Islet precursor cell (in vitro differentiated cells): ENCODE measurements around the gene AK4.
"Not testable (repeated sequence)": the region's sequence is repeated elsewhere in the genome, so short reads cannot be mapped to it uniquely, and the experiment has no call there.

Experiments
- DNase-seq: peaks from one replicate; pipeline ENCODE4 v3.0.0-alpha.2; 2018

The AK4 gene

DNA sequence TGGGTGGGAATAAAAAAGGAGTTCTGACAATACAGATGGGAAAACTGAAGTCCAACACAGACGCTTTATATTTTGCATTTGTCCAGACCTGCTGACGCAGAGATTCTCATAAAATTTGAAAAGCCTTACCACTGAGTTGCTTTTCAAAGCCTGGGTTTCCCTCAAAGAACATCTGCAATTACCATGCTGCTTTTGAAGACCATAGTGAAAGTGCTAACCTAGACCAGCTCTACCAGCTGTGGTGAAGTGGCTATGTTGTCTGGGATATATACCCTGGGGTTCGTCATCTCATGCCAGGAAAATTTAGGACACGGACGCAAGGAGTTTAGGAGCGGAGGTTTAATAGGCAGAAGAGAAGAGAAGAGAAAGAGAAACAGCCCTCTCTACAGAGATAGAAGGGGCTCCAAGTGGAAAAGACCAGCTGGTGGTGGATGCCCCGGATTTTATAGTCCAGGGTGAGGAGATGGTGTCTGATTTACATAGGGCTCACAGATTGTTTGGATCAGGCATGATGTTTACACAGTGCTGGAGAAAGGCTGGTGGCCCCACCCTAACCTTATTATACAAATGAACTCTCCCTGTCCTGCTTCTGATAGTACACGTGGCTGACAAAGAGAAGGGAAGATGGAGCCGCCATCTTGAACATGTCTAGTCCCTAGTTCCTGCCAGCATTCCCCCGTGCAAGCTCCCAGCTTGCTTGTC is 73.8 kb downstream of the AK4 start:
- DNase-seq, result no peak

DNA sequence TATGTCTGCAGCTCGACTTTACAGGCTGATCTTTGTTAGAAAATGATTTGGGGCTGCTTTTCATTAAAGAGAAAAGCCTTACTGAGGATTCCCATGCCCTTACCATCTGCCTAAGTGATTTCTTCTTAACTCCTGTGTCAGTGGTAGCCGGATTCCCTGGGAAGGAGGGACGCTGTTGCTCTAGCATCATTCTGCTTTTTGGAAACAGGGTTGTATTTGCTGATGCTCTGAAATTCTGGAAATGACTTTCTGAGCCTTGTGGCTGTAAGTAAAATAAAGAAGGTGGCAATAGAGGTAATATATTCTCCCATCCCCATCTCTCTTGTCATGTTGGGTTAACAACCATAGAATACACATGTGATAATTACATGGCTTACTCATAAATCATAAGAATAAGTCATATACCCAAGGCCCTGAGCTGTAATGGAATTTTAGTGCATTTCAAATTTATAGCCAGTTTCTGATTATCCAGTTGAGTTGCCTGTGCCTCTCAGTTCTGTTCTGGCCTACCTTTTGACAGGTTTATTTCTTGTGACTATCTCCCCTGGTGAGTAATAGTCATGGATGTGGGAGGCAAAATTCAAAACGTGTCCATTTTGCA is 74.4 kb downstream of the AK4 start:
- no peak for DNase-seq

DNA sequence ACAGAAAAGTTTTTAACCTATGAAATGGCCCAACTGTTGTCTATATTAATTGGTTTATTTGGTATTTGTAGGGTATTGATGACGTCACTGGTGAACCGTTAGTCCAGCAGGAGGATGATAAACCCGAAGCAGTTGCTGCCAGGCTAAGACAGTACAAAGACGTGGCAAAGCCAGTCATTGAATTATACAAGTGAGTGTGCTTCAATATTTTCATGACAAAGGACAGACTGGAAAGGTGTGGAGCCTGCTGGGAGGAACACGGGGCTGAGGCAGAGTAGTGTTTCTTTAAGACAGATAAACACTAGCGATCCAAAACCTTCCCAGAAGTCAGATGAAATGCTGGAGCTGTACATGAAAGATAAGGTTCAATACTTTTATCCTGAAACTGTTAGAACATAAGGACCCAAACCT is 76.7 kb downstream of the AK4 start:
- no peak for DNase-seq

GRCh38 chr1:65225179-65225578 is 77.2 kb downstream of the AK4 start:
- DNase-seq, result no peak

- no peak for DNase-seq
These were observed 81.2 kb downstream of the AK4 start for GRCh38 chr1:65229201-65229600.

DNA sequence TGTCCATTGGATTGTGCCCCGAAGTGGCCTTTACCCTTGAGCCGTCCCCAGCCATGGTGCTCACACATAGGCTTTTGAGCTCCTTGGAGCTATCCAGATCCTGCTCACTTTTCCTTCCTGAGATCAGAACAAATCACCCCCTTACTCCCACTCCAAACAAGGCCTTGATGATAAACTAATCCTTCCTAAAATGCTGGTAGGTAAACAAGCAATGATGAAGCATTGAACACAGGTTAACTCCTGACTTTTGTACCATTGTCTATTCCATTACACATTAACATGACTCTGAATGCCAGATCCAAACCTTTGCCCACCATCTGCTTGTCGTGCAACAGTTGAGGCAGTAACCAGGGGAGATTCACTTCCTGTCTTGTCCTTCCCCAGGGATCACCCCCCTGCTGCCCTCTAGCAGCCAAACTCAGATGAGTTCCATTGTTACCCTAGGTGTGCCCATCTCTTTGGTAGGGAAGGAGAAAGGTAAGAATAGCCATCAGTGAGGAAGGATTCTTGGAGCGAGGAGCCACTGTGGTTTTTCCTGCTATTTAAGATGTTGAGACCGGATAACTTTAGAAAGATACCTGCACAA is 81.8 kb downstream of the AK4 start:
- no peak for DNase-seq

- DNase-seq, result no peak
These were observed 82.9 kb downstream of the AK4 start for GRCh38 chr1:65230731-65231481.

DNA sequence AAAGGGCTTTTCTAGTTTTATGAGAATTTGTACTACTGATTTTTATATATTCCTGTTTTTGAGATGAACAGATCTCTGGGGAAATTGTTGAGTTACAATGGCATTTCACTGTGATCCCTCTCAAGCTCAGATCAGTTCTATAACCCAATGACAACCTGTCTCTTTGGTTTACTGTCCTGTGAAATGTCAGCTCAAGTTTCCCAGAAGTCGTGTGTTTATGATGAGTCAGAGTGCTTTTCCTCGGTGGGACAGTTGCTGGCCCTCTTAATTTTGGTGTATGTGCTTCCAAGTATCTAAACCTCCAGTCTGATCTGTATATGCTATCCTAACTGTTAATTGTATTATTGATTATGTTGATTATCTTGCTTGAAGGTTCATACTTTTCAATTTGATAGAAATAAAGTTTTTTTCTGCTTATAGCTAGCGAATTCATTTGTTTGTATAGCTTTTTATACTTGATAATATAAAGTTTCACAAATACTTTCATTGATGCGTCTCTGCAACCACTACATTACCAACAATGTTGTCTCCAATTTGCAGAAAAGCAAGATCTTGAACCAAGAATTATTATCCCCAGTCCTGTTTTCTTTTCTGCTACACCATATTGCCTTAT is 83.8 kb downstream of the AK4 start:
- no peak for DNase-seq

GRCh38 chr1:65232461-65232990 is 84.5 kb downstream of the AK4 start:
- DNase-seq, result no peak

DNA sequence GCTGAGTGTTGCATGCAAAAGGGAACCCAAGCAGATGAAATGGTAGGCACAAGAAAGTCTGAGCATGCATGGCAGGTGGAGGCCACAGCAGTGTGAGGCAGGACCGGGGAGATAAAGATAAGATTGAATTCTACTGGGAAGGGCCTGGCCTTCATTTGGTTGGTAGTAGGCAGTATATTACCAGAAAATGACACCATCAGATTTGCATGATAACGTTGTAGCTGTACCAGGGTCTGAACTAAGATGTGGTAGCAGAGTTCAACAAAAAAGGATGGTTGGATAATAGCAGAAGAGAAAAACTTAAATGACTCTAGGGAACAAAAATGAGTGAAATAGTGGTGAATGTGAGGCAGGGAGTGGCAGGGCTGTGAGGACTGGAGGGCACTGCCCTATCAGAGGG is 85.8 kb downstream of the AK4 start:
- no peak for DNase-seq

DNA sequence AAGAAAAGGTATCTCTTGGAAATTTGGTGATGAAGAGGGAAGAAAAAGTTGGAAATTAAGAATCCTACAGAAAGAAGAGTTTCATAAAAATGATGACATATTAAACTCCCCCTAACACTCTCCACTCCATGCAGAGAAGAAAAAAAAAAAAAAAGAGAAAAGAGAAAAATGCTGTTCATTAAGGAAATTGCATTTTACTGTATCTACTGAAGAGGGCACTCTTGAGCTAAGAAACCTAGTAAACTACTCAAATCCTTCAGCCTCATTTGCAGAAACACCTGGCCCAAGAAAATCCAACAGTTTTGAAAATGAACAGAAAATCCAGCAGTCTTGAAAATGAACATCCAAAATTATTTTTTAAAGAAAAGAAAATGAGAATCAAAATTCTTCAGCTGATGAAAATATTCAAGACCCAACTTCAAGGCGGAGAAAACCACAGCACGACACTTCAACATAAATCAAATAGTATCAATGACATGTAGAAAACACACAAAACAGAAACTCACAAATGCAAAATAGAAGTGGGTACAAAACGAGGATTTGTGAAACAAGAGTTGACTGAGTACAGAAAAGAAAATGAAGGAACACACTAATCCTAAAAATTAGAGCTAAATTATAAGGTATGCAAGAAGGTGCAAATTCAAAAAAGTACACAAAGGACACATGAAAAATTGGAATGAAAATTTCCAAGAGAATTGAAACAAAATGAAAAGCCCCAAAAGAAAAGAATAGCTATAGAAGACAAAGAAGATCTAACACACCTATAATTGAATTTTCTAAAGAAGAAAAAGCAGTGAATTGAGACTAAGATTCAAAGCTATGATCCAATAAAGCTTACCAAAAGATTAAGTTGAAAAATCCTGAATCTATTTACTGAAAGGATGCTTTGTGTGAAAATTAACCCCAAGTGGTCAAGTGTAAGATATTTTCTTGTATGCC is 88.1 kb downstream of the AK4 start:
- no peak for DNase-seq

- not testable (repeated sequence) for DNase-seq
These were observed 89.1 kb downstream of the AK4 start for GRCh38 chr1:65237088-65237487.

DNA sequence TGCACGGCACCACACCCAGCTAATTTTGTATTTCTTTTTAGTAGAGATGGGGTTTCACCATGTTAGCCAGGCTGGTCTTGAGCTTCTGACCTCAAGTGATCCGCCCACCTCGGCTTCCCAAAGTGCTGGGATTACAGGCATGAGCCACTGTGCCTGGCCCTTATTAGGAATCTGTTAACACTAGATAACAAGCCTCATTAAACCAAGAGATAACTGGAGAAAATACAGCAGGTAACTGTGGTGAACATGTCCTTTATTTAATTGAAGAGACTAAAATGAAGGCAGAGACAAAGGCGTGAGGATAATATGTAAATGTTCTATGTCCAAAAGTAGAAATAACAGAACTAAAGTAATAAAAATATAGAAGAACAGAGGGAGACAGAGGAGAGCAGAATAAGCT is 89.5 kb downstream of the AK4 start:
- no peak for DNase-seq

- no peak for DNase-seq
These were observed 90.0 kb downstream of the AK4 start for GRCh38 chr1:65238010-65238409.

DNA sequence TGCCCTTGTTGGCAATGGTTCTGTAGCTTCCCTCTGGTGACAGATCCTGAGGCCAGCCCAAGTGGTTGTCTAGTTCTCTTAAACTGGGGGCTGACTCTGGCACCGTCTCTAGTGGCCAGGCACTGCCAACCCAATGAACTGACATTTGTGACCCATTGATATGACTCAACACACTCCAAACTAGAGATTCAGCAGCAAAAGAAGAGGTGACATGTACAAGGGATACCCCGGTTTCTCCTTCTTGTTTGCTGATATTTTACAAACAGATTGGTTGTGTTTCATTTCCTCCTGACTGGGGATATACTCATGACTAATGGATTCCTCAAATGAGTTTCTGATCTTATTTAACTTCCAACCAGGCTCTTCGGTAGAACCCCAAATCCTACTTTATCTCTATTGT is 95.5 kb downstream of the AK4 start:
- no peak for DNase-seq

GRCh38 chr1:65245295-65245694 is 97.3 kb downstream of the AK4 start:
- no peak for DNase-seq

DNA sequence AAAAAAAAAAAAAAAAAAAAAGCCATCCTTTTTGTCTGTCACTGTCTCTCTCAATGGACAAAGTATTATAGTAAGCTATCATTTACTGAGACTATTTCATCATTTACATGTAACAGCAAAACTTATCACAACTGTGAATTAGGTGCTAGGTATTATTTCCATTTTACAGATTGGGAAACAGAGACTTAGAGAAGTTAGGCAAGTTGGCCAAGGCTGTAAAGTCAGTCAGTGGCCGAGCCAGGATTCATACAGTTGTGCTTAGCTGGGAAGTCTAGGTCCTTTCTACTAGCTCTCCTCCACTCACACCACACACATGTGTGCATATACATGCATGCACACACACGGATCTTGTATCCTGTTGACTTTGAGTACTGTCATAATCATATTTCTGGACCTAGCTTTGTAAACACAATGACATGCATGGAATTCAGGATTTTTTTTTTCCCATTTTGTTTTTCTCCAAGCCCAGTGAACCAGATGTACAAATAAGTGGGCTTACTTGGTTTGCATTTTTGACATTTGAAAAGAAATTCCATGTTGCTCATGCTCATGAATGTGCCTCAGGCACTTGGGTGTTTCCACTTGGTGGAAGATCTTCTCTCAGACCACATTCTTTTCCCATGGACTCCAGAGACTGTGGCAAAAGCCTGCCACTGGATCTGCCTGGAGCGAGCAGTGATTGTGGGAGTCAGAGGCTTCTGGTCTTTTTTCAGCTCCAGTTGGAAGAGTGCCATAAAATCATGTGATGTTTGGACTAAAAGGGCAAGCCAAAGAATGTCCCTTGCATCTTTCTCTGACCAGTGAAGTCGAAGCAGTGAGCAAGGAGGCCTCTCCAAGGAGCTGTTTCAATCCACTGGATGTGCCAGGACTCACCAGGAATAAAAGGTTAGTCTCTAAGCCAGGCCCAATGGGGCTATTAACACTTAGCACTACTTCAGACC is 99.7 kb downstream of the AK4 start:
- peak; percentile 97 for DNase-seq

DNA sequence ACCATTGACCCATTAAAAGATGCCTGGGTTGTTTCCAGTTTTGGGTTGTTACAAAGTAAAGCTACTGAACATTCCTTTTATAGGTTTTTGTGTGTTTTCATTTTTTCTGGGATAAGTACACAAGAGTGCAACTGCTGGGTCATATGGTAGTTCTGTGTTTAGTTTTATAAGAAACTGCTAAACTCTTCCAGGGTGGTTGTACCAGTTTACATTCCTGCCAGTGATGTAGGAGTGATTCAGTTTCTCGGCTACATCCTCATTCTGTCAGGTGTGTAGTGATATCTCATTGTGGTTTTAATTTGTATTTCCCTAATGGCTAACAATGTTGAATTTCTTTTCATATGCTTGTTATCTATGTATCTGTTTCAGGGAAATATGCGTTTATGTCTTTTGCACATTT is 102.8 kb downstream of the AK4 start:
- no peak for DNase-seq

- DNase-seq, result no peak
These were observed 105.9 kb downstream of the AK4 start for GRCh38 chr1:65253800-65254319.

GRCh38 chr1:65254320-65255034 is 106.5 kb downstream of the AK4 start:
- DNase-seq, result peak; percentile 88
